ENCODE measurements around the gene PIGB.

DNA sequence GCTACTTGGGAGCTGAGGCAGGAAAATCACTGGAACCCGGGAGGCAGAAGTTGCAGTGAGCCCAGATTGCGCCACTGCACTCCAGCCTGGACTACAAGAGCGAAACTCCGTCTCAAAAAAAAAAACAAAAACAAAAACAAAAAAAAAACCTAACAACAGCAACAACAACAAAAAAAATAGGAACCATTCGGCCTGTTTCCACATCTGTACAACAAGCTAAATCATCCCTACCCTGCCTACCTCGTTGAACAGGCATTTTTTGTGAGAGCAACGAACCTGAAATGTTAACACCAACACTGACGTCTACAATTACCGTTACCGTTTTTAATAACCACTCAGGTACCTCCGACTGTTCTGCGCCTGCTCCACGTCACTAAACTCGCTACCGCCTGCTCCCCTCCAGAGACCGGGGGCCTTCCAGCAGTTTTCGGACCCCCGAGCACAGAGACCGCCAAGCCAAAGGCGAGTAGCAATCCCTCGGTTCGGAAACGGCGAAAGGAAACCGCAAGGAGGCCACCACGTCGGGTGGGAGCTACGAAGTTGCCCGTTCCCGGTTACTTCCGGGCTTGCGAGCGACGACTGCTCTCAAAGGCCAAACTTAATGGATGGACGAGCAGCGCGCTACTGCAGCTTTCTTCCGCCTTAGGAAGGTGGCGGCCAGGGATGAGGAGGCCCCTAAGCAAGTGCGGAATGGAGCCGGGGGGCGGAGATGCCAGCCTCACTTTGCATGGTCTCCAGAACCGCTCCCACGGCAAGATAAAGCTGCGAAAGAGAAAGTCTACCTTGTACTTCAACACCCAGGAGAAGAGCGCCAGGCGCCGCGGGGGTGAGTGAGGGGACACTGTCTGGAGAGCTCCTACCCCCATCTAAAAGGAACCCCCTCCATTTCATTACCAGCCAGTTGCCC lies at the start of gene PIGB, which contains the start of gene PIGBOS1:
- TF ChIP-seq, protein P1, sequence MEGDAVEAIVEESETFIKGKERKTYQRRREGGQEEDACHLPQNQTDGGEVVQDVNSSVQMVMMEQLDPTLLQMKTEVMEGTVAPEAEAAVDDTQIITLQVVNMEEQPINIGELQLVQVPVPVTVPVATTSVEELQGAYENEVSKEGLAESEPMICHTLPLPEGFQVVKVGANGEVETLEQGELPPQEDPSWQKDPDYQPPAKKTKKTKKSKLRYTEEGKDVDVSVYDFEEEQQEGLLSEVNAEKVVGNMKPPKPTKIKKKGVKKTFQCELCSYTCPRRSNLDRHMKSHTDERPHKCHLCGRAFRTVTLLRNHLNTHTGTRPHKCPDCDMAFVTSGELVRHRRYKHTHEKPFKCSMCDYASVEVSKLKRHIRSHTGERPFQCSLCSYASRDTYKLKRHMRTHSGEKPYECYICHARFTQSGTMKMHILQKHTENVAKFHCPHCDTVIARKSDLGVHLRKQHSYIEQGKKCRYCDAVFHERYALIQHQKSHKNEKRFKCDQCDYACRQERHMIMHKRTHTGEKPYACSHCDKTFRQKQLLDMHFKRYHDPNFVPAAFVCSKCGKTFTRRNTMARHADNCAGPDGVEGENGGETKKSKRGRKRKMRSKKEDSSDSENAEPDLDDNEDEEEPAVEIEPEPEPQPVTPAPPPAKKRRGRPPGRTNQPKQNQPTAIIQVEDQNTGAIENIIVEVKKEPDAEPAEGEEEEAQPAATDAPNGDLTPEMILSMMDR (conservative IDR thresholded peaks at IDR 0.05; ENCODE audit: low read depth, low read length), result 0 out of 2 replicates have a peak, but pooled peaks have one; percentile 15
- TF ChIP-seq POLR2A (IDR thresholded peaks at IDR 0.05; ENCODE audit: low read depth, low read length) (peak; percentile 66; the same call in 1 of the 2 replicates), BHLHE40 (IDR thresholded peaks at IDR 0.05; ENCODE audit: low read depth, low read length) (no peak), MXI1 (IDR thresholded peaks at IDR 0.05; ENCODE audit: borderline replicate concordance, low read depth, low read length) (peak; percentile 71; the same call in 1 of the 2 replicates)

Measured in IMR-90 (cell line).